GM15510 (cell line): ENCODE results near the gene COPA.

Experiments
- POLR2A ChIP-seq: IDR thresholded peaks from 3 replicates; pipeline ENCODE4 v1.6.1; 2011; ENCODE audit warnings: borderline replicate concordance; ENCODE audit not compliant: insufficient read length; ENCODE audit errors: extremely low read depth

The COPA gene

GRCh38 chr1:160342953-160343869 lies at the start of gene COPA, which contains the start of gene NCSTN:
COPA (minus strand) TSS chr1:160343250; CDS start chr1:160343170, 80 bp downstream.
NCSTN (plus strand) TSS chr1:160343383; CDS start chr1:160343397, 14 bp downstream.
- TF ChIP-seq POLR2A: peak; percentile 81

- TF ChIP-seq POLR2A: no peak
Observed at GRCh38 chr1:160377585-160378206, 34.6 kb upstream of the COPA start.

- TF ChIP-seq POLR2A: no peak
Observed at GRCh38 chr1:160376525-160377131, 33.6 kb upstream of the COPA start.

- TF ChIP-seq POLR2A: no peak
Observed at GRCh38 chr1:160375788-160376524, 32.9 kb upstream of the COPA start.

- TF ChIP-seq POLR2A: no peak
Observed at GRCh38 chr1:160374306-160375110, 31.5 kb upstream of the COPA start.

GRCh38 chr1:160373696-160374095 lies 30.6 kb upstream of the COPA start:
- TF ChIP-seq POLR2A: no peak

GRCh38 chr1:160371756-160372155 lies 28.7 kb upstream of the COPA start:
- TF ChIP-seq POLR2A: no peak

- no peak for TF ChIP-seq POLR2A
Observed at GRCh38 chr1:160371346-160371631, 28.2 kb upstream of the COPA start.

GRCh38 chr1:160370561-160371345 lies 27.7 kb upstream of the COPA start:
- no peak for TF ChIP-seq POLR2A

- TF ChIP-seq POLR2A: no peak
Observed at GRCh38 chr1:160369087-160369486, 26.0 kb upstream of the COPA start.

- no peak for TF ChIP-seq POLR2A
Observed at GRCh38 chr1:160367934-160368923, 25.2 kb upstream of the COPA start.

- TF ChIP-seq POLR2A: no peak
Observed at GRCh38 chr1:160367516-160367900, 24.5 kb upstream of the COPA start.

- TF ChIP-seq POLR2A: no peak
Observed at GRCh38 chr1:160366731-160367515, 23.9 kb upstream of the COPA start, which contains the start of gene NHLH1. NHLH1 (plus strand) TSS chr1:160367071; CDS start chr1:160370732, 3,661 bp downstream.
